Caco-2 (cell line): ENCODE results near the gene BPIFA2. TPM values are rescaled to one million over a fixed set of nuclear protein-coding genes. Genes with fewer than 3 reads are reported as not detected.
A peak's percentile ranks its signal among the peaks of the same experiment; 100 is the strongest.

Experiments
- BruUV-seq: library from RNA; stranded (reverse); fragments of 400-500 nt; replicated peaks from 2 replicates; lab custom pipeline; 2021; lab: Mats Ljungman, UMichigan
- CTCF ChIA-PET: fragments of 300-600 bp; sonication (Branson Sonifier 250); formaldehyde crosslinking; loops from one replicate; lab custom pipeline; 2022; ENCODE audit warnings: antibody characterized with exemption; lab: Charles Lee
- POLR2A ChIA-PET: fragments of 300-600 bp; sonication (Branson Sonifier 250); formaldehyde crosslinking; loops from one replicate; lab custom pipeline; 2022; ENCODE audit warnings: antibody characterized with exemption; lab: Charles Lee
- DNase-seq, 2 experiments: peaks; one replicate each; pipeline versions ENCODE4 v3.0.0 to v3.0.0-alpha.2; 2020 to 2022
- H3K27me3 ChIP-seq: replicated peaks from 2 replicates; pipeline ENCODE4 v1.6.0; 2011; ENCODE audit warnings: low read length; ENCODE audit not compliant: control insufficient read depth, insufficient read depth
- H3K36me3 ChIP-seq: 2 replicates; pipeline ENCODE4 v1.5.1; 2011; ENCODE audit warnings: low read length; ENCODE audit not compliant: control insufficient read depth, insufficient read depth
- H3K4me1 ChIP-seq: fragments of 250-450 bp; sonication (Bioruptor Pico); 2 replicates; pipeline ENCODE4 v1.5.1; 2020; ENCODE audit warnings: mild to moderate bottlenecking
- H3K4me3 ChIP-seq: 2 replicates; pipeline ENCODE4 v1.5.1; 2011; ENCODE audit warnings: low read depth, mild to moderate bottlenecking, control low read depth, low read length
- H3K9me3 ChIP-seq: fragments of 250-450 bp; sonication (Bioruptor Pico); 2 replicates; pipeline ENCODE4 v1.5.1; 2020; ENCODE audit warnings: mild to moderate bottlenecking, moderate library complexity
- H3K27ac Mint-ChIP-seq: one replicate; pipeline ENCODE4 v1.8.0; 2022; ENCODE audit warnings: mixed read lengths; ENCODE audit not compliant: unreplicated experiment
- H3K27me3 Mint-ChIP-seq: one replicate; pipeline ENCODE4 v1.8.0; 2022; ENCODE audit warnings: mixed read lengths; ENCODE audit not compliant: insufficient read depth, unreplicated experiment
- H3K36me3 Mint-ChIP-seq: one replicate; pipeline ENCODE4 v1.8.0; 2022; ENCODE audit warnings: mild to moderate bottlenecking, mixed read lengths; ENCODE audit not compliant: insufficient read depth, unreplicated experiment
- H3K4me1 Mint-ChIP-seq: one replicate; pipeline ENCODE4 v1.8.0; 2022; ENCODE audit warnings: low read depth, mixed read lengths; ENCODE audit not compliant: unreplicated experiment
- H3K4me3 Mint-ChIP-seq: one replicate; pipeline ENCODE4 v1.8.0; 2022; ENCODE audit warnings: mild to moderate bottlenecking, moderate library complexity, mixed read lengths; ENCODE audit not compliant: unreplicated experiment
- H3K9me3 Mint-ChIP-seq: one replicate; pipeline ENCODE4 v1.8.0; 2022; ENCODE audit warnings: mixed read lengths; ENCODE audit not compliant: unreplicated experiment
- CTCF ChIP-seq, 2 experiments: fragments of 200-600 bp in 1 of 2; IDR thresholded peaks; 1 replicate in 1 of 2; 2 replicates in 1 of 2; pipeline versions ENCODE4 v1.5.1 to v1.8.0; 2011 to 2022; ENCODE audit warnings: antibody characterized with exemption in 1 of 2, control low read depth in 1 of 2, inconsistent platforms in 1 of 2, low read depth in 1 of 2, low read length in 1 of 2, mild to moderate bottlenecking in 1 of 2, moderate library complexity in 1 of 2; ENCODE audit not compliant: insufficient read depth in 1 of 2, severe bottlenecking in 1 of 2, unreplicated experiment in 1 of 2
- intact Hi-C: fragments of 100-400 bp; cut with micrococcal nuclease; formaldehyde crosslinking; loops from one replicate; pipeline ENCODE4 v1.10.0; 2022; ENCODE audit not compliant: unreplicated experiment
- total RNA-seq: library from RNA; stranded (reverse); gene quantifications from 2 replicates; pipeline ENCODE4 v1.2.3, GENCODE V29; 2022

Gene BPIFA2
- total RNA-seq, 1 experiment from 2014 or later: not detected

GRCh38 chr20:33172781-33173180 lies 4.8 kb downstream of the BPIFA2 start:
- POLR2A ChIA-PET: no interaction called here
- Mint-ChIP-seq H3K4me1 (peaks cover 13% of the 10 kb centered on the region), H3K27ac (no peak overlapping the region), H3K9me3 (peaks cover 30% of the 10 kb centered on the region), H3K27me3 (no peaks in the 10 kb centered on the region), H3K4me3 (no peak overlapping the region), H3K36me3 (no peaks in the 10 kb centered on the region)
- Histone ChIP-seq H3K36me3 (no peaks in the 10 kb centered on the region), H3K4me1 (peaks cover 12% of the 10 kb centered on the region), H3K9me3 (peaks cover 30% of the 10 kb centered on the region), H3K27me3 (no peaks in the 10 kb centered on the region), H3K4me3 (no peak overlapping the region)
- no TSS peak for BruUV-seq
- intact Hi-C loops: no loop called here
- DNase-seq: no peak
- no peak for TF ChIP-seq CTCF (IDR thresholded peaks at IDR 0.05; ENCODE audit: insufficient read depth in 1 of 2, low read depth in 1 of 2, low read length in 1 of 2, severe bottlenecking in 1 of 2, unreplicated experiment in 1 of 2)
- CTCF ChIA-PET: no interaction called here

GRCh38 chr20:33175123-33175522 lies 7.2 kb downstream of the BPIFA2 start:
- peaks cover 33% of the 10 kb centered on the region for H3K4me1 ChIP-seq
- H3K27me3 ChIP-seq: no peaks in the 10 kb centered on the region
- H3K4me1 Mint-ChIP-seq: peaks cover 33% of the 10 kb centered on the region
- intact Hi-C loops: no loop called here
- no TSS peak for BruUV-seq
- H3K9me3 ChIP-seq: peaks cover 13% of the 10 kb centered on the region
- no peak for TF ChIP-seq CTCF (IDR thresholded peaks at IDR 0.05; ENCODE audit: insufficient read depth in 1 of 2, low read depth in 1 of 2, low read length in 1 of 2, severe bottlenecking in 1 of 2, unreplicated experiment in 1 of 2)
- no peak for DNase-seq
- ChIA-PET CTCF (interaction anchor here (1.2 to 1.4 kb wide), 2 partner anchors 37 to 79 kb away, joined by 3 to 5 read pairs; no protein-coding TSS in a partner anchor), POLR2A (no interaction called here)
- H3K27me3 Mint-ChIP-seq: no peaks in the 10 kb centered on the region
- no peak overlapping the region for H3K4me3 ChIP-seq
- H3K36me3 ChIP-seq: no peaks in the 10 kb centered on the region
- no peak overlapping the region for H3K27ac Mint-ChIP-seq
- H3K4me3 Mint-ChIP-seq: no peak overlapping the region
- no peaks in the 10 kb centered on the region for H3K36me3 Mint-ChIP-seq
- H3K9me3 Mint-ChIP-seq: peaks cover 10% of the 10 kb centered on the region

GRCh38 chr20:33176101-33176500 lies 8.1 kb downstream of the BPIFA2 start:
- Mint-ChIP-seq H3K4me1 (peaks cover 33% of the 10 kb centered on the region), H3K4me3 (no peak overlapping the region), H3K27me3 (no peaks in the 10 kb centered on the region), H3K27ac (peak overlapping the region; percentile 43), H3K36me3 (no peaks in the 10 kb centered on the region), H3K9me3 (no peaks in the 10 kb centered on the region)
- intact Hi-C loops: no loop called here
- BruUV-seq: no TSS peak
- peaks cover 33% of the 10 kb centered on the region for H3K4me1 ChIP-seq
- H3K9me3 ChIP-seq: peaks cover 5% of the 10 kb centered on the region; the same call in 1 of the 2 replicates
- H3K27me3 ChIP-seq: no peaks in the 10 kb centered on the region
- ChIA-PET CTCF (interaction anchor here (0.6 kb wide), 2 partner anchors 35 to 398 kb away, joined by 3 read pairs; no protein-coding TSS in a partner anchor), POLR2A (no interaction called here)
- no peaks in the 10 kb centered on the region for H3K36me3 ChIP-seq
- no peak overlapping the region for H3K4me3 ChIP-seq
- no peak for TF ChIP-seq CTCF (IDR thresholded peaks at IDR 0.05; ENCODE audit: insufficient read depth in 1 of 2, low read depth in 1 of 2, low read length in 1 of 2, severe bottlenecking in 1 of 2, unreplicated experiment in 1 of 2)
- DNase-seq: no peak
